ENCODE data around the gene AHDC1. TPM values are rescaled to one million over a fixed set of nuclear protein-coding genes. Genes with fewer than 3 reads are reported as not detected.

AHDC1 gene
- total RNA-seq, 1 experiment from 2014 or later = 8.1 TPM

GRCh38 chr1:27487966-27488884 lies 115.7 kb downstream of the AHDC1 start:
- in situ Hi-C loops (cut with HindIII; ENCODE audit: low sequenced_read_pairs) = no loop called here
- peak; percentile 35 for DNase-seq (ENCODE audit: low spot score)

- DNase-seq (ENCODE audit: low spot score) = no peak
- in situ Hi-C loops (cut with HindIII; ENCODE audit: low sequenced_read_pairs) = no loop called here
Observed at GRCh38 chr1:27485363-27485762, 118.6 kb downstream of the AHDC1 start.

Other genes with a start within 250 kb of the AHDC1 start
- gene MAP3K6, start 237.2 kb downstream of the AHDC1 start, total RNA-seq (2014; rRNA removed; shearing (Covaris generic)) = 10.0 and 17.3 TPM in 2 replicates
- gene FCN3, start 229.3 kb downstream of the AHDC1 start, total RNA-seq (2014; rRNA removed; shearing (Covaris generic)) = not detected in 2 replicates
- not detected in 2 replicates for gene CD164L2, start 220.8 kb downstream of the AHDC1 start, total RNA-seq (2014; rRNA removed; shearing (Covaris generic))
- gene GPR3, start 211.5 kb downstream of the AHDC1 start, total RNA-seq (2014; rRNA removed; shearing (Covaris generic)) = 2.4 and 6.9 TPM in 2 replicates
- 10.4 and 14.2 TPM in 2 replicates for gene WASF2, start 114.0 kb downstream of the AHDC1 start, total RNA-seq (2014; rRNA removed; shearing (Covaris generic))
- not detected in 2 replicates for gene FGR, start 31.0 kb upstream of the AHDC1 start, total RNA-seq (2014; rRNA removed; shearing (Covaris generic))
- 48.2 and 49.3 TPM in 2 replicates for gene IFI6, start 68.0 kb upstream of the AHDC1 start, total RNA-seq (2014; rRNA removed; shearing (Covaris generic))
- 13.6 and 32.1 TPM in 2 replicates for gene FAM76A, start 121.8 kb upstream of the AHDC1 start, total RNA-seq (2014; rRNA removed; shearing (Covaris generic))
- gene STX12, start 169.1 kb upstream of the AHDC1 start, total RNA-seq (2014; rRNA removed; shearing (Covaris generic)) = 13.3 and 18.6 TPM in 2 replicates
- 69.1 and 70.6 TPM in 2 replicates for gene PPP1R8, start 226.6 kb upstream of the AHDC1 start, total RNA-seq (2014; rRNA removed; shearing (Covaris generic))

Data from G401 (cell line).